HepG2 (cell line): Measurements from ENCODE around the gene SLBP. TPM values are rescaled to one million over a fixed set of nuclear protein-coding genes. Genes with fewer than 3 reads are reported as not detected.

Experiments
- ATAC-seq: fragments of 200-7000 bp; cut with Tn5 transposase; 3 replicates; pipeline ENCODE4 v1.9.1; 2020; ENCODE audit warnings: mild to moderate bottlenecking, moderate library complexity
- BruUV-seq: library from RNA; stranded (reverse); fragments of 400-500 nt; replicated peaks from 2 replicates; lab custom pipeline; 2021; lab: Mats Ljungman, UMichigan
- CTCF ChIA-PET: fragments of 300-600 bp; formaldehyde crosslinking; extraction: SDS; loops from one replicate; lab custom pipeline; 2021; ENCODE audit warnings: low total read pairs, inconsistent platforms, low intra/inter-chr PET ratio; lab: Yijun Ruan, JAX
- POLR2A ChIA-PET: fragments of 350-600 bp; sonication (Branson Sonifier 250); formaldehyde crosslinking; loops from one replicate; lab custom pipeline; 2020; ENCODE audit warnings: antibody characterized with exemption, inconsistent platforms; lab: Yijun Ruan, JAX
- DNase-seq: peaks from one replicate; pipeline ENCODE4 v3.0.0-alpha.2; 2015; ENCODE audit warnings: low spot score
- FAIRE-seq: peaks from 3 replicates; lab custom pipeline; 2011; peaks lifted over from hg19 to GRCh38; lab: Jason Lieb, UNC
- H2AFZ ChIP-seq: one replicate; pipeline ENCODE4 v1.6.1; 2011; ENCODE audit warnings: low read length, inconsistent platforms
- H3K27ac ChIP-seq: fragments of 300-600 bp; 3 replicates; pipeline ENCODE4 v1.8.0; 2011; ENCODE audit warnings: mixed run types, mild to moderate bottlenecking, mixed read lengths, low read length, inconsistent platforms; ENCODE audit not compliant: insufficient read depth; ENCODE audit errors: extremely low read length
- H3K27me3 ChIP-seq, 2 experiments: fragments of 200-600 bp in 1 of 2; 2 replicates in 1 of 2; 3 replicates in 1 of 2; pipeline versions ENCODE4 v1.6.0 to v1.8.0; 2011; ENCODE audit warnings: low read length in 2 of 2, mild to moderate bottlenecking in 2 of 2, moderate library complexity in 2 of 2, inconsistent platforms in 1 of 2; ENCODE audit not compliant: insufficient read depth in 2 of 2, control insufficient read depth in 1 of 2
- H3K36me3 ChIP-seq, 2 experiments: fragments of 200-600 bp in 1 of 2; replicated peaks in 1 of 2; 2 replicates in 1 of 2; 3 replicates in 1 of 2; pipeline versions ENCODE4 v1.5.1 to v1.8.0; 2011; ENCODE audit warnings: low read length in 2 of 2, inconsistent platforms in 1 of 2; ENCODE audit not compliant: insufficient read depth in 2 of 2, control insufficient read depth in 1 of 2
- H3K4me1 ChIP-seq: 2 replicates; pipeline ENCODE4 v1.5.1; 2012; ENCODE audit warnings: low read length, inconsistent platforms; ENCODE audit not compliant: insufficient read depth
- H3K4me2 ChIP-seq: 2 replicates; pipeline ENCODE4 v1.6.0; 2011; ENCODE audit warnings: low read depth, low read length, inconsistent platforms
- H3K4me3 ChIP-seq, 3 experiments: fragments of 200-600 bp in 1 of 3; sonication (generic), shearing (Covaris generic) in 1 of 3; replicated peaks in 1 of 3; 2 replicates each; pipeline ENCODE4 v1.5.1; 2011 to 2016; ENCODE audit warnings: low read length in 3 of 3, inconsistent platforms in 2 of 3, low read depth in 2 of 3, mild to moderate bottlenecking in 2 of 3, control low read depth in 1 of 3, mixed read lengths in 1 of 3; ENCODE audit not compliant: insufficient read depth in 1 of 3
- H3K79me2 ChIP-seq: one replicate; pipeline ENCODE4 v1.6.1; 2011; ENCODE audit warnings: low read length, inconsistent platforms; ENCODE audit not compliant: insufficient read depth
- H3K9ac ChIP-seq: 2 replicates; pipeline ENCODE4 v1.6.0; 2011; ENCODE audit warnings: mild to moderate bottlenecking, low read depth, low read length, inconsistent platforms; ENCODE audit not compliant: insufficient read depth
- H3K9me3 ChIP-seq: 2 replicates; pipeline ENCODE4 v1.5.1; 2012; ENCODE audit warnings: mild to moderate bottlenecking, low read length
- H4K20me1 ChIP-seq: 2 replicates; pipeline ENCODE4 v1.6.0; 2011; ENCODE audit warnings: inconsistent platforms, mild to moderate bottlenecking, low read length, moderate library complexity; ENCODE audit not compliant: insufficient read depth
- CCAR2 ChIP-seq: fragments of 200-400 bp; formaldehyde crosslinking; optimal IDR thresholded peaks from 2 replicates; pipeline ENCODE3; 2018; ENCODE audit warnings: low read depth, mild to moderate bottlenecking, low read length, moderate library complexity
- ETV5 ChIP-seq: IDR thresholded peaks from 2 replicates; pipeline ENCODE4 v1.6.1; 2018; ENCODE audit warnings: missing biosample characterization, missing genetic modification reagents, inconsistent platforms, borderline replicate concordance
- ISL2 ChIP-seq: sonication (generic); formaldehyde crosslinking; IDR thresholded peaks from 2 replicates; pipeline ENCODE4 v1.5.0; 2020; ENCODE audit warnings: missing genetic modification reagents
- MAFF ChIP-seq: IDR thresholded peaks from 2 replicates; pipeline ENCODE4 v1.6.1; 2011; ENCODE audit warnings: low read depth, low read length, improper control_type of control experiment
- NAIF1 ChIP-seq: sonication (generic); formaldehyde crosslinking; IDR thresholded peaks from 2 replicates; pipeline ENCODE4 v1.5.0; 2020; ENCODE audit warnings: mild to moderate bottlenecking, missing genetic modification reagents, borderline replicate concordance
- NCOA5 ChIP-seq: sonication (generic); formaldehyde crosslinking; IDR thresholded peaks from 2 replicates; pipeline ENCODE4 v1.4.0; 2020; ENCODE audit warnings: missing genetic modification reagents
- RAD21 ChIP-seq: fragments of 450-650 bp; formaldehyde crosslinking; IDR thresholded peaks from 2 replicates; pipeline ENCODE4 v1.5.0; 2020; ENCODE audit warnings: mild to moderate bottlenecking
- RBM22 ChIP-seq: fragments of 200-400 bp; formaldehyde crosslinking; optimal IDR thresholded peaks from 2 replicates; pipeline ENCODE3; 2017; ENCODE audit warnings: mild to moderate bottlenecking, low read length, moderate library complexity
- RBM39 ChIP-seq: fragments of 200-400 bp; formaldehyde crosslinking; IDR thresholded peaks from one replicate; pipeline ENCODE4 v1.6.1; 2018; ENCODE audit warnings: antibody characterized with exemption, mild to moderate bottlenecking, low read depth, low read length; ENCODE audit not compliant: poor library complexity, severe bottlenecking
- RFXANK ChIP-seq: IDR thresholded peaks from 2 replicates; pipeline ENCODE4 v1.6.1; 2016
- SATB2 ChIP-seq: sonication (generic); formaldehyde crosslinking; IDR thresholded peaks from 2 replicates; pipeline ENCODE4 v1.5.0; 2020; ENCODE audit warnings: missing genetic modification reagents
- SKI ChIP-seq: fragments of 450-650 bp; IDR thresholded peaks from one replicate; pipeline ENCODE4 v1.6.1; 2018; ENCODE audit warnings: mild to moderate bottlenecking; ENCODE audit not compliant: partially characterized antibody
- SMAD1 ChIP-seq: sonication (generic); formaldehyde crosslinking; IDR thresholded peaks from 2 replicates; pipeline ENCODE4 v1.4.0; 2020; ENCODE audit warnings: missing genetic modification reagents, low read depth, mild to moderate bottlenecking, borderline replicate concordance
- YEATS4 ChIP-seq: sonication (generic); formaldehyde crosslinking; IDR thresholded peaks from 2 replicates; pipeline ENCODE4 v1.4.0; 2020; ENCODE audit warnings: missing genetic modification reagents, borderline replicate concordance
- ZFX ChIP-seq: sonication (generic); formaldehyde crosslinking; IDR thresholded peaks from 2 replicates; pipeline ENCODE4 v1.4.0; 2020; ENCODE audit warnings: mild to moderate bottlenecking, low read depth, missing genetic modification reagents, moderate library complexity
- ZNF724P ChIP-seq: sonication (generic); formaldehyde crosslinking; IDR thresholded peaks from 2 replicates; pipeline ENCODE4 v1.8.0; 2022; ENCODE audit warnings: missing genetic modification reagents, borderline replicate concordance
- WGBS: methylation state at CpG from one replicate; pipeline ENCODE4 v1.1.6; 2017; ENCODE audit warnings: low lambda C conversion rate; 5-methylcytosine and 5-hydroxymethylcytosine counted together
- in situ Hi-C: cut with HindIII; loops from 2 replicates; pipeline ENCODE4 v1.10.0; 2017; ENCODE audit warnings: low pct_unique_long_range_greater_than_20kb; ENCODE audit not compliant: extremely low pct_ligation_motif_present
- intact Hi-C: fragments of 100-400 bp; cut with micrococcal nuclease; formaldehyde crosslinking; loops from one replicate; pipeline ENCODE4 v1.10.0; 2022; ENCODE audit not compliant: unreplicated experiment
- polyA plus RNA-seq, 8 experiments: library from polyadenylated mRNA; depleted of rRNA in 3 of 8; stranded (reverse) in 7 of 8; unstranded in 1 of 8; fragments of >200 nt; fragmentation: Illumina TruSeq in 4 of 8; extraction: Trizol in 4 of 8; gene quantifications; 2 replicates each; pipeline versions ENCODE4 v1.2.1 to v1.2.3, GENCODE V29; 2011 to 2016; ENCODE audit warnings: low read depth in 4 of 8, missing spikeins in 1 of 8, mixed read lengths in 1 of 8; ENCODE audit not compliant: insufficient read depth in 1 of 8
- total RNA-seq, 5 experiments: library from RNA; depleted of rRNA; stranded (reverse); fragments of >200 nt; fragmentation: Illumina TruSeq; extraction: Trizol; gene quantifications; 2 replicates each; pipeline ENCODE4 v1.2.3, GENCODE V29; 2016; ENCODE audit warnings: low read depth in 1 of 5
- TF ChIP-seq, protein P1 (sequence below): IDR thresholded peaks from 2 replicates; pipeline ENCODE4 v1.6.1; 2012; ENCODE audit warnings: low read depth, low read length, improper control_type of control experiment
- TF ChIP-seq, protein P2 (sequence below): IDR thresholded peaks from 2 replicates; pipeline ENCODE4 v1.6.1; 2012; ENCODE audit warnings: low read length, improper control_type of control experiment
- TF ChIP-seq, protein P3 (sequence below): sonication (generic); formaldehyde crosslinking; IDR thresholded peaks from 2 replicates; pipeline ENCODE4 v1.5.1; 2020; ENCODE audit warnings: missing genetic modification reagents, mild to moderate bottlenecking, borderline replicate concordance

Gene SLBP
- total and polyA plus RNA-seq, 2 of the 13 experiments (the other 11 are each of a cell fraction or from before 2014, with no cell fraction given), result 43.9 to 104 TPM

DNA sequence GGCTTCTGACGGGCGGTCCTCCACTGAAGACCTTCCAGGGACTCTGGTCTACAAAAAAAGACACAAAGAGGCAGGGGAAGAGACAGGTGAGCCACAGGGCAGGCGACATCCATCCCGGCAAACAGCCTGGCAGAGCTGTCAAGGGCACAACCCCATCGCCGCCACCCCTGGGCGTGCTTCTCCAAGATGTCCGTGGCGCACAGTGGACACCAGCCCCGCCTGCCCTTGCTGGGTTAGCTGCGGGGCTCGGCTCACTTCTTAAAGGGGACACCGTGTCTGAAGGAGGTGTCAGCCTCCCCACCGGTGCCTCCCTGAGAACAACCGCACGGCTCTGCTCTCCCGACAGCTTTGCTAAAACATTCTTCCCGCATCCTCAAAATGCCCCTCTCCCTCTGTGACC, 56.4 kb downstream of the SLBP start:
- H3K79me2 ChIP-seq, result no peaks in the 10 kb centered on the region
- H3K9me3 ChIP-seq, result no peaks in the 10 kb centered on the region
- intact Hi-C loops, result no loop called here
- no peak for DNase-seq
- H4K20me1 ChIP-seq, result no peaks in the 10 kb centered on the region
- POLR2A ChIA-PET, result no interaction called here
- H3K4me2 ChIP-seq, result no peak overlapping the region
- CTCF ChIA-PET, result no interaction called here
- 69% methylated on average over 6 of the region's 18 CpGs for WGBS
- BruUV-seq, result no TSS peak
- TF ChIP-seq ETV5 (no peak), RAD21 (no peak), ISL2 (CRISPR knock-in tag) (no peak), MAFF (no peak), ZFX (CRISPR knock-in tag) (no peak), SKI (no peak), RBM39 (no peak), ZNF724P (CRISPR knock-in tag) (no peak), SATB2 (CRISPR knock-in tag) (no peak), YEATS4 (CRISPR knock-in tag) (no peak), NAIF1 (CRISPR knock-in tag) (no peak), SMAD1 (CRISPR knock-in tag) (no peak), CCAR2 (no peak), RBM22 (no peak), RFXANK (CRISPR knock-in tag) (no peak), NCOA5 (no peak)
- TF ChIP-seq, protein P1, sequence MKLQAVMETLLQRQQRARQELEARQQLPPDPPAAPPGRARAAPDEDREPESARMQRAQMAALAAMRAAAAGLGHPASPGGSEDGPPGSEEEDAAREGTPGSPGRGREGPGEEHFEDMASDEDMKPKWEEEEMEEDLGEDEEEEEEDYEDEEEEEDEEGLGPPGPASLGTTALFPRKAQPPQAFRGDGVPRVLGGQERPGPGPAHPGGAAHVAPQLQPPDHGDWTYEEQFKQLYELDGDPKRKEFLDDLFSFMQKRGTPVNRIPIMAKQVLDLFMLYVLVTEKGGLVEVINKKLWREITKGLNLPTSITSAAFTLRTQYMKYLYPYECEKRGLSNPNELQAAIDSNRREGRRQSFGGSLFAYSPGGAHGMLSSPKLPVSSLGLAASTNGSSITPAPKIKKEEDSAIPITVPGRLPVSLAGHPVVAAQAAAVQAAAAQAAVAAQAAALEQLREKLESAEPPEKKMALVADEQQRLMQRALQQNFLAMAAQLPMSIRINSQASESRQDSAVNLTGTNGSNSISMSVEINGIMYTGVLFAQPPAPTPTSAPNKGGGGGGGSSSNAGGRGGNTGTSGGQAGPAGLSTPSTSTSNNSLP, result no peak
- TF ChIP-seq, protein P2, sequence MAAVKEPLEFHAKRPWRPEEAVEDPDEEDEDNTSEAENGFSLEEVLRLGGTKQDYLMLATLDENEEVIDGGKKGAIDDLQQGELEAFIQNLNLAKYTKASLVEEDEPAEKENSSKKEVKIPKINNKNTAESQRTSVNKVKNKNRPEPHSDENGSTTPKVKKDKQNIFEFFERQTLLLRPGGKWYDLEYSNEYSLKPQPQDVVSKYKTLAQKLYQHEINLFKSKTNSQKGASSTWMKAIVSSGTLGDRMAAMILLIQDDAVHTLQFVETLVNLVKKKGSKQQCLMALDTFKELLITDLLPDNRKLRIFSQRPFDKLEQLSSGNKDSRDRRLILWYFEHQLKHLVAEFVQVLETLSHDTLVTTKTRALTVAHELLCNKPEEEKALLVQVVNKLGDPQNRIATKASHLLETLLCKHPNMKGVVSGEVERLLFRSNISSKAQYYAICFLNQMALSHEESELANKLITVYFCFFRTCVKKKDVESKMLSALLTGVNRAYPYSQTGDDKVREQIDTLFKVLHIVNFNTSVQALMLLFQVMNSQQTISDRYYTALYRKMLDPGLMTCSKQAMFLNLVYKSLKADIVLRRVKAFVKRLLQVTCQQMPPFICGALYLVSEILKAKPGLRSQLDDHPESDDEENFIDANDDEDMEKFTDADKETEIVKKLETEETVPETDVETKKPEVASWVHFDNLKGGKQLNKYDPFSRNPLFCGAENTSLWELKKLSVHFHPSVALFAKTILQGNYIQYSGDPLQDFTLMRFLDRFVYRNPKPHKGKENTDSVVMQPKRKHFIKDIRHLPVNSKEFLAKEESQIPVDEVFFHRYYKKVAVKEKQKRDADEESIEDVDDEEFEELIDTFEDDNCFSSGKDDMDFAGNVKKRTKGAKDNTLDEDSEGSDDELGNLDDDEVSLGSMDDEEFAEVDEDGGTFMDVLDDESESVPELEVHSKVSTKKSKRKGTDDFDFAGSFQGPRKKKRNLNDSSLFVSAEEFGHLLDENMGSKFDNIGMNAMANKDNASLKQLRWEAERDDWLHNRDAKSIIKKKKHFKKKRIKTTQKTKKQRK, result no peak
- TF ChIP-seq, protein P3, sequence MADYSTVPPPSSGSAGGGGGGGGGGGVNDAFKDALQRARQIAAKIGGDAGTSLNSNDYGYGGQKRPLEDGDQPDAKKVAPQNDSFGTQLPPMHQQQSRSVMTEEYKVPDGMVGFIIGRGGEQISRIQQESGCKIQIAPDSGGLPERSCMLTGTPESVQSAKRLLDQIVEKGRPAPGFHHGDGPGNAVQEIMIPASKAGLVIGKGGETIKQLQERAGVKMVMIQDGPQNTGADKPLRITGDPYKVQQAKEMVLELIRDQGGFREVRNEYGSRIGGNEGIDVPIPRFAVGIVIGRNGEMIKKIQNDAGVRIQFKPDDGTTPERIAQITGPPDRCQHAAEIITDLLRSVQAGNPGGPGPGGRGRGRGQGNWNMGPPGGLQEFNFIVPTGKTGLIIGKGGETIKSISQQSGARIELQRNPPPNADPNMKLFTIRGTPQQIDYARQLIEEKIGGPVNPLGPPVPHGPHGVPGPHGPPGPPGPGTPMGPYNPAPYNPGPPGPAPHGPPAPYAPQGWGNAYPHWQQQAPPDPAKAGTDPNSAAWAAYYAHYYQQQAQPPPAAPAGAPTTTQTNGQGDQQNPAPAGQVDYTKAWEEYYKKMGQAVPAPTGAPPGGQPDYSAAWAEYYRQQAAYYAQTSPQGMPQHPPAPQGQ, result no peak
- 0 out of 2 replicates have a peak, but pooled peaks cover under 1% of the 10 kb centered on the region for H3K4me1 ChIP-seq
- no peak overlapping the region for H3K27ac ChIP-seq
- no peak overlapping the region for H3K9ac ChIP-seq
- no peak overlapping the region for H3K4me3 ChIP-seq
- no peak overlapping the region for H2AFZ ChIP-seq
- ATAC-seq, result no peak
- H3K36me3 ChIP-seq, result no peaks in the 10 kb centered on the region
- no peaks in the 10 kb centered on the region for H3K27me3 ChIP-seq
- FAIRE-seq, result no peak
- in situ Hi-C loops, result no loop called here
